B cell (primary cell): ENCODE measurements around the gene ZNF652. TPM values are rescaled to one million over a fixed set of nuclear protein-coding genes. Genes with fewer than 3 reads are reported as not detected.

Experiments used
- ATAC-seq: fragments of 200-7000 bp; cut with Tn5 transposase; one replicate; pipeline ENCODE4 v1.10.0; 2021; ENCODE audit warnings: low read depth, mild to moderate bottlenecking, moderate number of reproducible peaks, moderate library complexity
- CTCF ChIA-PET: fragments of 350-600 bp; sonication (Branson Sonifier 250); formaldehyde crosslinking; loops from one replicate; lab custom pipeline; 2021; ENCODE audit warnings: antibody characterized with exemption, inconsistent platforms; lab: Charles Lee
- POLR2A ChIA-PET: fragments of 350-600 bp; sonication (Branson Sonifier 250); formaldehyde crosslinking; loops from one replicate; lab custom pipeline; 2021; ENCODE audit warnings: antibody characterized with exemption; lab: Charles Lee
- DNase-seq: peaks from one replicate; pipeline ENCODE4 v3.0.0; 2013
- H2AFZ ChIP-seq: 2 replicates; pipeline ENCODE4 v1.6.1; 2012; ENCODE audit warnings: mild to moderate bottlenecking, low read depth, low read length; ENCODE audit not compliant: insufficient read depth, poor library complexity, severe bottlenecking
- H3K27ac ChIP-seq, 2 donors: 1 replicate in 1 of 2; 2 replicates in 1 of 2; pipeline ENCODE4 v1.5.1; 2012 to 2013; ENCODE audit warnings: low read length in 2 of 2, mild to moderate bottlenecking in 2 of 2, moderate library complexity in 1 of 2
- H3K27me3 ChIP-seq, 4 experiments: fragments of 200-600 bp in 1 of 4; sonication (generic) in 1 of 4; replicated peaks in 1 of 4; 1 replicate in 2 of 4; 2 replicates in 2 of 4; pipeline versions ENCODE4 v1.6.1 to v1.7.0; 2013 to 2016; ENCODE audit warnings: low read length in 3 of 4, mild to moderate bottlenecking in 2 of 4, mixed read lengths in 1 of 4, moderate library complexity in 1 of 4; ENCODE audit not compliant: insufficient read depth in 4 of 4, control insufficient read depth in 3 of 4; ENCODE audit errors: control extremely low read depth in 1 of 4
- H3K36me3 ChIP-seq, 2 experiments: replicated peaks in 1 of 2; 1 replicate in 1 of 2; 2 replicates in 1 of 2; pipeline versions ENCODE4 v1.6.1 to v1.7.1; 2013; ENCODE audit warnings: low read length in 1 of 2; ENCODE audit not compliant: insufficient read depth in 2 of 2, control insufficient read depth in 1 of 2; ENCODE audit errors: control extremely low read depth in 1 of 2, extremely low read depth in 1 of 2
- H3K4me1 ChIP-seq, 2 donors: fragments of 200-600 bp in 1 of 2; sonication (generic) in 1 of 2; 1 replicate in 1 of 2; 2 replicates in 1 of 2; pipeline versions ENCODE4 v1.5.1 to v1.6.1; 2013 to 2017; ENCODE audit warnings: low read length in 2 of 2; ENCODE audit not compliant: control insufficient read depth in 2 of 2, insufficient read depth in 2 of 2
- H3K4me2 ChIP-seq: replicated peaks from 2 replicates; pipeline ENCODE3; 2012; ENCODE audit warnings: mild to moderate bottlenecking, low read depth, low read length; ENCODE audit not compliant: poor library complexity, severe bottlenecking
- H3K4me3 ChIP-seq, 5 experiments: fragments of 200-600 bp in 1 of 5; sonication (generic) in 1 of 5; 1 replicate in 3 of 5; 2 replicates in 2 of 5; pipeline versions ENCODE4 v1.5.1 to v1.7.0; 2011 to 2016; ENCODE audit warnings: low read length in 4 of 5, mild to moderate bottlenecking in 4 of 5, low read depth in 2 of 5, control low read depth in 1 of 5, moderate library complexity in 1 of 5; ENCODE audit not compliant: insufficient read depth in 1 of 5; ENCODE audit errors: control extremely low read depth in 1 of 5, extremely low read depth in 1 of 5
- H3K79me2 ChIP-seq: fragments of 200-600 bp; sonication (generic); one replicate; pipeline ENCODE4 v1.6.0; 2016; ENCODE audit warnings: low read length; ENCODE audit not compliant: control insufficient read depth, insufficient read depth
- H3K9ac ChIP-seq: fragments of 200-600 bp; sonication (generic); 2 replicates; pipeline ENCODE4 v1.6.1; 2017; ENCODE audit warnings: mild to moderate bottlenecking, low read length, moderate library complexity
- H3K9me3 ChIP-seq, 3 donors: one replicate each; pipeline versions ENCODE4 v1.6.1 to v1.7.1; 2013; ENCODE audit warnings: low read length in 2 of 3; ENCODE audit not compliant: control insufficient read depth in 2 of 3, insufficient read depth in 1 of 3; ENCODE audit errors: control extremely low read depth in 1 of 3
- H4K20me1 ChIP-seq: 2 replicates; pipeline ENCODE4 v1.6.0; 2012; ENCODE audit warnings: mild to moderate bottlenecking, low read length; ENCODE audit not compliant: insufficient read depth, control insufficient read depth, poor library complexity, severe bottlenecking
- H3K27ac Mint-ChIP-seq: one replicate; pipeline ENCODE4 v1.8.0; 2021; ENCODE audit warnings: mixed read lengths
- H3K27me3 Mint-ChIP-seq: one replicate; pipeline ENCODE4 v1.8.0; 2021; ENCODE audit warnings: mixed read lengths
- H3K4me1 Mint-ChIP-seq: one replicate; pipeline ENCODE4 v1.8.0; 2021; ENCODE audit warnings: mixed read lengths
- H3K4me3 Mint-ChIP-seq: one replicate; pipeline ENCODE4 v1.8.0; 2021; ENCODE audit warnings: mixed read lengths
- H3K9me3 Mint-ChIP-seq: one replicate; pipeline ENCODE4 v1.8.0; 2022; ENCODE audit warnings: mixed read lengths; ENCODE audit not compliant: insufficient read depth
- EZH2 ChIP-seq: IDR thresholded peaks from 2 replicates; pipeline ENCODE4 v1.6.1; 2012; ENCODE audit warnings: borderline replicate concordance, low read depth, mild to moderate bottlenecking, moderate library complexity, low read length; ENCODE audit not compliant: insufficient read depth, poor library complexity, severe bottlenecking
- WGBS: methylation state at CpG from one replicate; pipeline ENCODE4 v1.1.5; 2013; ENCODE audit warnings: missing lambda C conversion rate; ENCODE audit not compliant: insufficient coverage; 5-methylcytosine and 5-hydroxymethylcytosine counted together
- intact Hi-C: fragments of 100-400 bp; cut with micrococcal nuclease; formaldehyde crosslinking; loops from one replicate; pipeline ENCODE4 v1.10.0; 2022
- polyA plus RNA-seq: library from polyadenylated mRNA; depleted of rRNA; stranded (reverse); fragments of >200 nt; gene quantifications from 2 replicates; pipeline ENCODE4 v1.2.3, GENCODE V29; 2012
- total RNA-seq, 2 donors: library from RNA; stranded (reverse); fragments of 120-200 nt in 1 of 2; gene quantifications; 1 replicate in 1 of 2; 2 replicates in 1 of 2; pipeline versions ENCODE4 v1.2.3 to v1.2.4, GENCODE V29; 2013 to 2022
- TF ChIP-seq, protein P1 (sequence below): fragments of 200-600 bp; IDR thresholded peaks from one replicate; pipeline ENCODE4 v1.8.0; 2022; ENCODE audit warnings: antibody characterized with exemption, mild to moderate bottlenecking

Gene ZNF652
- total and polyA plus RNA-seq, 2 donors (not counting 1 experiment from before 2014, with no cell fraction given): 19.4 to 86.2 TPM

DNA sequence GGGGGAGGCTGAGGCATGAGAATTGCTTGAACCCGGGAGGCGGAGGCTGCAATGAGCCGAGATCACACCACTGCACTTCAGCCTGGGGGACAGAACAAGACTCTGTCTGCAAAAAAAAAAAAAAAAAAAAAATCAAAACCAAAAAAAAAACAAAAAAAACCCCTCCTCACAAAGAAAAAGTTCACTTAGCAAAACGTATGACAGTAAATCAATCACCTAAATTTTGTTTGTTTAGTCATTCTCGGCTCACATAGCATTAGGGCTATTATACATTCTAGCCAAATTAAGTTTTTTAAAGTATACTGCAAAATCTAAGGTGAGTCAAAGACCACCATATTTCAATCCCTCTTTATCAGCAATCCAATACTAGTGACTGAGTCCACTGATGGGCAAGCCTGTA lies 5.7 kb downstream of the ZNF652 start:
- no peak overlapping the region for H3K27ac Mint-ChIP-seq
- ChIA-PET POLR2A (interaction anchor here (0.6 kb wide), 1 partner anchor 412 kb away, joined by 5 read pairs; the partner anchor contains the start of gene SNF8), CTCF (interaction anchor here (0.6 to 12.2 kb wide), 3 partner anchors 39 to 136 kb away, joined by 3 to 114 read pairs (median 7); no protein-coding TSS in a partner anchor)
- Histone ChIP-seq H3K27ac (peak overlapping the region in 1 of 2 donors; percentile 72), H3K4me1 (peaks cover 48 to 56% of the 10 kb centered on the region in 2 donors), H2AFZ (no peak overlapping the region), H3K9me3 (no peaks in the 10 kb centered on the region), H3K36me3 (no peaks in the 10 kb centered on the region), H3K4me2 (peak overlapping the region; percentile 13), H3K79me2 (peaks cover 94% of the 10 kb centered on the region), H3K4me3 (no peak overlapping the region), H3K9ac (no peak overlapping the region), H4K20me1 (peaks cover 36% of the 10 kb centered on the region), H3K27me3 (no peaks in the 10 kb centered on the region)
- intact Hi-C loops: no loop called here
- H3K27me3 Mint-ChIP-seq: no peaks in the 10 kb centered on the region
- H3K9me3 Mint-ChIP-seq: no peaks in the 10 kb centered on the region
- ATAC-seq (no peak), DNase-seq (no peak)
- WGBS: 100% methylated on average over 2 of the region's 5 CpGs
- TF ChIP-seq EZH2: no peak
- TF ChIP-seq, protein P1, sequence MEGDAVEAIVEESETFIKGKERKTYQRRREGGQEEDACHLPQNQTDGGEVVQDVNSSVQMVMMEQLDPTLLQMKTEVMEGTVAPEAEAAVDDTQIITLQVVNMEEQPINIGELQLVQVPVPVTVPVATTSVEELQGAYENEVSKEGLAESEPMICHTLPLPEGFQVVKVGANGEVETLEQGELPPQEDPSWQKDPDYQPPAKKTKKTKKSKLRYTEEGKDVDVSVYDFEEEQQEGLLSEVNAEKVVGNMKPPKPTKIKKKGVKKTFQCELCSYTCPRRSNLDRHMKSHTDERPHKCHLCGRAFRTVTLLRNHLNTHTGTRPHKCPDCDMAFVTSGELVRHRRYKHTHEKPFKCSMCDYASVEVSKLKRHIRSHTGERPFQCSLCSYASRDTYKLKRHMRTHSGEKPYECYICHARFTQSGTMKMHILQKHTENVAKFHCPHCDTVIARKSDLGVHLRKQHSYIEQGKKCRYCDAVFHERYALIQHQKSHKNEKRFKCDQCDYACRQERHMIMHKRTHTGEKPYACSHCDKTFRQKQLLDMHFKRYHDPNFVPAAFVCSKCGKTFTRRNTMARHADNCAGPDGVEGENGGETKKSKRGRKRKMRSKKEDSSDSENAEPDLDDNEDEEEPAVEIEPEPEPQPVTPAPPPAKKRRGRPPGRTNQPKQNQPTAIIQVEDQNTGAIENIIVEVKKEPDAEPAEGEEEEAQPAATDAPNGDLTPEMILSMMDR: no peak
- H3K4me3 Mint-ChIP-seq: no peak overlapping the region
- H3K4me1 Mint-ChIP-seq: peaks cover 55% of the 10 kb centered on the region

DNA sequence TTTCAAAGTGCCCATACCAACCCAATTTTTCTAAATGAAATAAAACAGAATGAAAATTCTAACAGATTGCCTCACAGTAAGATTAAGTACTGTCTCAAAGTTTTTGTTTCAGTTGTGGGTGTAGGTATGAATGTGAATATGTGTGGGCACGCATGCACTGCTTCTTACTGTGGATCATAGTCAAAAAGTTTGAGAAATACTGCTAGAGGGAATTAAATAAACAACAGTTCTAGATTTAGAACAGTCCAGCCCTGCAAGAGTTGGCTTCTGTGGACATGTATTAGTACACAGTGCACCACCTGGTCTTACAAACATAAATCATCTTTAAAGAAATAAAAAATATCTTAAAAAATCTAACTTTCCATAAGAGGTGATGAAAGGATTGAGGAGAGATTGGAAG lies 8.4 kb downstream of the ZNF652 start:
- Mint-ChIP-seq H3K27me3 (no peaks in the 10 kb centered on the region), H3K4me3 (no peak overlapping the region), H3K4me1 (peaks cover 40% of the 10 kb centered on the region), H3K27ac (peak overlapping the region; percentile 17), H3K9me3 (no peaks in the 10 kb centered on the region)
- Histone ChIP-seq H4K20me1 (peaks cover 43% of the 10 kb centered on the region), H3K4me2 (no peak overlapping the region), H3K79me2 (peaks cover 98% of the 10 kb centered on the region), H3K4me3 (no peak overlapping the region), H3K27me3 (no peaks in the 10 kb centered on the region), H3K9ac (no peak overlapping the region), H3K27ac (peak overlapping the region in 1 of 2 donors; percentile 37), H2AFZ (no peak overlapping the region), H3K36me3 (peaks cover 0 to 7% of the 10 kb centered on the region in 2 experiments), H3K9me3 (no peaks in the 10 kb centered on the region), H3K4me1 (peaks cover 25 to 33% of the 10 kb centered on the region in 2 donors)
- CTCF ChIA-PET: interaction anchor here (1.1 to 1.5 kb wide), 2 partner anchors 35 to 55 kb away, joined by 3 to 5 read pairs; no protein-coding TSS in a partner anchor
- ATAC-seq: no peak
- WGBS: 83% methylated on average over 1 of the region's 1 CpG
- no peak for DNase-seq
- POLR2A ChIA-PET: no interaction called here
- intact Hi-C loops: no loop called here
- TF ChIP-seq, protein P1: no peak
- no peak for TF ChIP-seq EZH2
